H54 (cell line): ENCODE measurements around the gene RHPN2.
"Not testable (repeated sequence)": the region's sequence is repeated elsewhere in the genome, so short reads cannot be mapped to it uniquely, and the experiment has no call there.

Experiments used
- DNase-seq: peaks from one replicate; pipeline ENCODE4 v3.0.0; 2011; ENCODE audit warnings: low spot score, mixed read lengths; ENCODE audit not compliant: insufficient read length
- FAIRE-seq: peaks from 3 replicates; lab custom pipeline; 2011; peaks lifted over from hg19 to GRCh38; lab: Jason Lieb, UNC
- POLR2A ChIP-seq: IDR thresholded peaks from 2 replicates; pipeline ENCODE4 v1.6.1; 2011; ENCODE audit warnings: low read depth, mild to moderate bottlenecking, low read length

Gene RHPN2

GRCh38 chr19:32997716-32998355 lies 66.9 kb downstream of the RHPN2 start:
- FAIRE-seq: no peak
- no peak for TF ChIP-seq POLR2A
- DNase-seq: no peak

- not testable (repeated sequence) for FAIRE-seq, DNase-seq
Measured at GRCh38 chr19:32997061-32997464, 67.6 kb downstream of the RHPN2 start.

GRCh38 chr19:32995966-32996365 lies 68.7 kb downstream of the RHPN2 start:
- not testable (repeated sequence) for FAIRE-seq

GRCh38 chr19:32988724-32989123 lies 76.0 kb downstream of the RHPN2 start:
- DNase-seq (no peak), FAIRE-seq (no peak)
- TF ChIP-seq POLR2A: no peak

More at GRCh38 chr19:32995966-32996365, 68.7 kb downstream of the RHPN2 start:
- DNase-seq: not testable (repeated sequence)

- DNase-seq, FAIRE-seq: not testable (repeated sequence)
Measured at GRCh38 chr19:32988254-32988653, 76.4 kb downstream of the RHPN2 start.

GRCh38 chr19:32982488-32982887 lies 82.2 kb downstream of the RHPN2 start:
- DNase-seq, FAIRE-seq: not testable (repeated sequence)

GRCh38 chr19:32979807-32980206 lies 84.9 kb downstream of the RHPN2 start:
- FAIRE-seq: not testable (repeated sequence)

GRCh38 chr19:32977813-32978212 lies 86.9 kb downstream of the RHPN2 start:
- FAIRE-seq, DNase-seq: not testable (repeated sequence)

More at GRCh38 chr19:32979807-32980206, 84.9 kb downstream of the RHPN2 start:
- not testable (repeated sequence) for DNase-seq

- DNase-seq: no peak
- no peak for FAIRE-seq
Measured at GRCh38 chr19:32977280-32977679, 87.4 kb downstream of the RHPN2 start.

GRCh38 chr19:32976223-32976805 lies 88.4 kb downstream of the RHPN2 start:
- TF ChIP-seq POLR2A: no peak
- peak; percentile 61 for DNase-seq
- FAIRE-seq: peak; percentile 11

More at GRCh38 chr19:32977280-32977679, 87.4 kb downstream of the RHPN2 start:
- no peak for TF ChIP-seq POLR2A

GRCh38 chr19:32971715-32972540 lies 92.8 kb downstream of the RHPN2 start, which contains the start of the genes CEP89 and FAAP24:
TSS of gene CEP89 (minus strand) at chr19:32971958. CDS start at chr19:32971874, 84 bp downstream.
TSS of gene FAAP24 (plus strand) at chr19:32972242. CDS start at chr19:32973197, 955 bp downstream.
- peak; percentile 99 for DNase-seq
- TF ChIP-seq POLR2A: peak; percentile 79
- FAIRE-seq: peak; percentile 91

- no peak for TF ChIP-seq POLR2A
- no peak for FAIRE-seq
Measured at GRCh38 chr19:32971012-32971595, 93.6 kb downstream of the RHPN2 start.

GRCh38 chr19:32969549-32969948 lies 95.1 kb downstream of the RHPN2 start:
- DNase-seq (no peak), FAIRE-seq (no peak)
- TF ChIP-seq POLR2A: no peak

More at GRCh38 chr19:32971012-32971595, 93.6 kb downstream of the RHPN2 start:
- DNase-seq: no peak

GRCh38 chr19:32966750-32967149 lies 97.9 kb downstream of the RHPN2 start:
- FAIRE-seq (no peak), DNase-seq (no peak)
- no peak for TF ChIP-seq POLR2A
